Ovary (tissue), 9 donors: ENCODE measurements around the gene GPC3. TPM values are rescaled to one million over a fixed set of nuclear protein-coding genes. Genes with fewer than 3 reads are reported as not detected.

Source experiments
- DNase-seq, 5 donors: peaks; one replicate each; pipeline ENCODE4 v3.0.0-alpha.2; 2019 to 2020
- H3K27ac ChIP-seq, 2 donors: fragments of 200-600 bp; one replicate each; pipeline versions ENCODE4 v1.5.1 to v1.8.0; 2019 to 2022
- H3K27me3 ChIP-seq: fragments of 200-600 bp; one replicate; pipeline ENCODE4 v1.8.0; 2022
- H3K36me3 ChIP-seq: fragments of 200-600 bp; sonication (generic); one replicate; pipeline ENCODE4 v1.5.1; 2019
- H3K4me1 ChIP-seq: one replicate; pipeline ENCODE4 v1.8.1; 2013; ENCODE audit warnings: mild to moderate bottlenecking, moderate library complexity; ENCODE audit not compliant: insufficient read depth
- H3K4me3 ChIP-seq: fragments of 200-600 bp; sonication (generic); one replicate; pipeline ENCODE4 v1.5.1; 2017
- H3K9me3 ChIP-seq, 2 donors: fragments of 200-600 bp in 1 of 2; sonication (generic) in 1 of 2; one replicate each; pipeline versions ENCODE4 v1.5.1 to v1.8.1; 2013 to 2019; ENCODE audit warnings: mild to moderate bottlenecking in 1 of 2, moderate library complexity in 1 of 2
- CTCF ChIP-seq, 3 donors: fragments of 450-650 bp in 2 of 3; fragments of 200-600 bp in 1 of 3; IDR thresholded peaks; one replicate each; pipeline versions ENCODE4 v1.5.1 to v1.8.0; 2016 to 2022; ENCODE audit warnings: antibody characterized with exemption in 3 of 3, mild to moderate bottlenecking in 1 of 3
- EP300 ChIP-seq: sonication (generic); formaldehyde crosslinking; IDR thresholded peaks from one replicate; pipeline ENCODE4 v1.6.1; 2017; ENCODE audit warnings: antibody characterized with exemption
- POLR2A ChIP-seq: fragments of 450-650 bp; IDR thresholded peaks from one replicate; pipeline ENCODE4 v1.6.1; 2017; ENCODE audit warnings: antibody characterized with exemption, mild to moderate bottlenecking, moderate library complexity
- WGBS, 3 donors: extraction: QIAGEN DNeasy Blood & Tissue Kit in 1 of 3; methylation state at CpG; one replicate each; pipeline versions ENCODE4 v1.1.5 to v1.1.7; 2013 to 2017; 5-methylcytosine and 5-hydroxymethylcytosine counted together
- intact Hi-C, 4 donors: fragments of 100-400 bp; cut with DNase I; formaldehyde crosslinking; loops; one replicate each; pipeline versions ENCODE4 v1.11.0 to v1.15.1; 2022 to 2023
- polyA plus RNA-seq, 2 donors: library from polyadenylated mRNA; stranded (reverse); fragments of 200-250 nt in 1 of 2; fragments of 350-450 nt in 1 of 2; fragmentation: Illumina TruSeq in 1 of 2; extraction: RNeasy Lipid Tissue Mini Kit (QIAGEN cat#74804) in 1 of 2; gene quantifications; one replicate each; pipeline ENCODE4 v1.2.3, GENCODE V29; 2013 to 2014
- total RNA-seq, 7 donors: library from RNA; depleted of rRNA in 2 of 7; stranded (reverse); fragments of >200 nt in 2 of 7; fragmentation: NEBNext Ultra II Directional in 3 of 7; extraction: Animal tissue kit (Norgen Biotek cat#: 25700) in 3 of 7; gene quantifications; one replicate each; pipeline versions ENCODE4 v1.1.0 to v1.2.4, GENCODE V29; 2016 to 2023
- donor health status: DM: no; HTN: no; CAD: no; lungs with moderate emphysema.
- donor health status: DM: no; HTN: no; CAD: no.
- donor health status: Bipolar disorder and iron deficiency.
- donor health status: DM: yes; HTN: yes; CAD: no.
- donor health status: DM: no; HTN: no; CAD: no.
- donor health status: DM: yes; HTN: yes; CAD: no.

Gene GPC3
- total and polyA plus RNA-seq, 9 donors = 4.5 to 91.8 (median 12.1) TPM

DNA sequence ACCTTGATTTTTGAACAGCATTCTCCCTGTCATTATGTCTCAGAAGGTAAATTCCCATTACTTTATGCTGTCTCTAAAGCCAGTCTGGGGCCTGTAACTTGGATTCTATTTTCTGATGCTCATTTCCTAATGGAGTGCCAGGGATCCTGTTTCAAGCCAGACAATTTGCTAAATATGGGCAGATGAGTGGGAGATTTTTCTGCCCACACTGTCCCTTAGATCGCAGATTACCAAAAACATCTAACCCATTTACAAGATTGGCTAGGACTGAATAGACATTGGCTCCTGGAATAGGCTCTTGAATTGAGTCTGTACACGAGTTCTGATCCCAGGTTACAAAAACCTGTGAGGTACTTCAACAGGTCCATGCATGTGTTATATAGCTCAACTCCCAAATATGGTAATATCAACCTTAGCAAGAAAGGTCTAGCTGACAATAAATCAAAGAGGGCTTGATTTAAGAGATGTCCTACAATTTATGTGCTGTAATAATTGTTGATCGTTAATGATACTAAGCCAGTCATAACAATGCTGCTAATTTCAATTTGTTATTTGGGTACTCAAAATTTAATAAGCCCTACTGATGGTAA, 5.7 kb downstream of the GPC3 start:
- H3K4me1 ChIP-seq = no peaks in the 10 kb centered on the region
- TF ChIP-seq CTCF (IDR thresholded peaks at IDR 0.05) (no peak), POLR2A (no peak), EP300 (no peak)
- no peak overlapping the region for H3K4me3 ChIP-seq
- no peak for DNase-seq
- intact Hi-C loops = no loop called here
- no peaks in the 10 kb centered on the region for H3K36me3 ChIP-seq
- no peaks in the 10 kb centered on the region for H3K9me3 ChIP-seq
- 68 to 70% (median 70%) methylated on average over 3 of the region's 3 CpGs for WGBS, 3 donors
- no peak overlapping the region for H3K27ac ChIP-seq
- no peaks in the 10 kb centered on the region for H3K27me3 ChIP-seq

DNA sequence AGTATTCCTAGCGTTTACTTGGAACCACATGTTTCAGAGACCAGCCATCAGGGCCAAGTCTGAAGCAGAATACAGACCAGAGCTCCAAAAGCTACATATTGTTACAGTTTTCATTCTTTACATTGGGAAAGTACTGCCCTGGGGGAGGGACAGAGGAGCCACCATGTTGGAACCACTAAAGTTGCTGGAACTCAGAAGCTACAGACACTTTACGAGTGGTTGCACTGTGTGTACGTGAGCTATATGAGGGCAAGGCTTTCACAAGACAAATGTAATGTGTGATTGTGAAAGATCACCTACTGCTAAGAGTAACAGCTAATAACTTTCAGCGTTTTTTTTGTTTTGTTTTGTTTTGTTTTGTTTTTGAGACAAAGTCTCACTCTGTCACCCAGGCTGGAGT, 11.7 kb downstream of the GPC3 start:
- Histone ChIP-seq H3K9me3 (no peaks in the 10 kb centered on the region), H3K27ac (no peak overlapping the region), H3K36me3 (no peaks in the 10 kb centered on the region), H3K27me3 (no peaks in the 10 kb centered on the region), H3K4me3 (no peak overlapping the region), H3K4me1 (no peaks in the 10 kb centered on the region)
- 69 to 76% (median 70%) methylated on average over 4 of the region's 4 CpGs for WGBS, 3 donors
- TF ChIP-seq CTCF (IDR thresholded peaks at IDR 0.05) = no peak
- no peak for TF ChIP-seq POLR2A
- no peak for TF ChIP-seq EP300
- DNase-seq = no peak
- intact Hi-C loops = no loop called here

DNA sequence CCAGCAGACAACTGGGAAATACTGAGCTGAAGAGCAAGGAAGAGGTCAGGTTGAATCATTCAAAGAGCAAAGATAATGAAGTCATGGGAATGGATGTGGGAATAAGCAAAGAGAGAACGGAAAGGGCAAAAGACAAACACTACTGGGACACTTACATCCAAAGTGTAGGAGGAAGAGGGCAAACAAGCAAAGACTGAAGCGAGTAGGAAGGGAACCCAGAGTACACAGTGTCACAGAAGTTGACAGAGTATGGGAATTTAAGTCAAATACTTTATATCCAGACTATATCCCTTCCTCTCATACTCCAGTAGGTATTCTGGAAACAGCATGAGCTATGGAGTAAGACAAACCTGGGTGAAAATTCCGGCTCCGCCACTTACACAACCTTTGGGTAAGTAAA, 12.5 kb downstream of the GPC3 start:
- H3K9me3 ChIP-seq = no peaks in the 10 kb centered on the region
- H3K36me3 ChIP-seq = no peaks in the 10 kb centered on the region
- DNase-seq = no peak
- H3K27me3 ChIP-seq = no peaks in the 10 kb centered on the region
- no peaks in the 10 kb centered on the region for H3K4me1 ChIP-seq
- no peak overlapping the region for H3K27ac ChIP-seq
- TF ChIP-seq POLR2A (no peak), CTCF (IDR thresholded peaks at IDR 0.05) (no peak), EP300 (no peak)
- WGBS, 3 donors = 68 to 73% (median 69%) methylated on average over 4 of the region's 4 CpGs
- H3K4me3 ChIP-seq = no peak overlapping the region
- intact Hi-C loops = no loop called here

GRCh38 chrX:133971586-133971985, 13.8 kb downstream of the GPC3 start:
- Histone ChIP-seq H3K4me3 (no peak overlapping the region), H3K4me1 (no peaks in the 10 kb centered on the region), H3K9me3 (no peaks in the 10 kb centered on the region), H3K36me3 (no peaks in the 10 kb centered on the region), H3K27me3 (no peaks in the 10 kb centered on the region), H3K27ac (no peak overlapping the region)
- intact Hi-C loops = no loop called here
- DNase-seq = no peak
- TF ChIP-seq CTCF (IDR thresholded peaks at IDR 0.05) = no peak
- no peak for TF ChIP-seq EP300
- no peak for TF ChIP-seq POLR2A
- 64 to 81% (median 69%) methylated on average over 3 of the region's 3 CpGs for WGBS, 3 donors
